Inflammatory macrophage treated with lipopolysaccharide for 4 hours (primary cell): ENCODE data around the gene OLFM1.
"Not testable (repeated sequence)": the region's sequence is repeated elsewhere in the genome, so short reads cannot be mapped to it uniquely, and the experiment has no call there.

Source experiments
- DNase-seq: peaks from one replicate; pipeline ENCODE4 v3.0.0-alpha.2; 2020

The OLFM1 gene

GRCh38 chr9:135060461-135061116 lies 26.9 kb upstream of the OLFM1 start:
- no peak for DNase-seq

DNA sequence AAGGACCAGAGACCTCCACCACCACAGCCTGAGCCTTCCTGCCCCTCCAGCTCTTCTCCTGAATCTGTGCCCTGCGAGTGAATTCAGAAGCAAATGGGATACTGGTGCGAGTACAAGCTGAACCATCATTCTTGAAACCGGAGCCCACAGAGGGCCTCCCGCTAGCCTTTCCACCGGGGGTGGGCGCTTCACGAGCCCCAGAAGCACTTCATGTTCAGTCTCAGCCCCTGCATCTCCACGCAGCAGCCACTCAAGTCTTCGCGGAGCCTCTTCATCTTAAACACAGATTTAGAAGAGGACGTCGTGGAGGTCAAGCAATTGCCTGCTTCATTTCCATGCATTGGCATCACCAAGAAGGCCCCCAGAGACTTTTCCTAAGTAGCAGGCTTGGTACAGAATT lies 26.0 kb upstream of the OLFM1 start:
- DNase-seq, result no peak

DNA sequence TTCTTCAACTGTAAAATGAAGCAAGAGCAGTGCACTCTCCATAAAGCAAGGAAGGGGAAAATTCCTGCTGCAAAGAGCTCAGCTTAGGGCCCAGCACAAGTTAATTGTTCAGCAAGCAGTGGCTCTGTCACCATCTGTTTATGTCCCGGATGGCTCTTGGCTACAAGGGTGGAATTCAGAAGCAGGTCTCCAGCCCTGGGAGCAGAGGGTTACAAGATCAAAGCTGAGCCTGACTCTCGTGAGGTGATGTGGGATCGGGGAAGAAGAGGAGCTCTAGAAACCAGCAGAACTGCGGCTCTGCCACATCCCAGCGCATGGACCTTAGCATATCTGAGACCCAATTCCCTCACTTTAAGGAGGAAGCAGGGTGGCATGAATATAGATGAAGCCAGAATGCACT lies 25.2 kb upstream of the OLFM1 start:
- DNase-seq, result no peak

DNA sequence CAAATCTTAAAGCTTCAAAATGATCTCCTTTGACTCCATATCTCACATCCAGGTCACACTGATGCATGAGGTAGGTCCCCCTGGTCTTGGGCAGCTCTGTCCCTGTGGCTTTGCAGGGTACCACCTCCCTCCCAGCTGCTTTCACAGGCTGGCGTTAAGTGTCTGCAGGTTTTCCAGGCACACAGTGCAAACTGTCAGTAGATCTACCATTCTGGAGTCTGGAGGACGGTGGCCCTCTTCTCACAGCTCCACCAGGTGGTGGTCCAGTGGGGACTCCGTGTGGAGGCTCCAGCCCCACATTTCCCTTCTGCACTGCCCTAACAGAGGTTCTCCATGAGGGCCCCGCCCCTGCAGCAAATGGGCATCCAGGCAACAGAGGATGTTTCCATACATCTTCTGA lies 24.0 kb upstream of the OLFM1 start:
- not testable (repeated sequence) for DNase-seq

DNA sequence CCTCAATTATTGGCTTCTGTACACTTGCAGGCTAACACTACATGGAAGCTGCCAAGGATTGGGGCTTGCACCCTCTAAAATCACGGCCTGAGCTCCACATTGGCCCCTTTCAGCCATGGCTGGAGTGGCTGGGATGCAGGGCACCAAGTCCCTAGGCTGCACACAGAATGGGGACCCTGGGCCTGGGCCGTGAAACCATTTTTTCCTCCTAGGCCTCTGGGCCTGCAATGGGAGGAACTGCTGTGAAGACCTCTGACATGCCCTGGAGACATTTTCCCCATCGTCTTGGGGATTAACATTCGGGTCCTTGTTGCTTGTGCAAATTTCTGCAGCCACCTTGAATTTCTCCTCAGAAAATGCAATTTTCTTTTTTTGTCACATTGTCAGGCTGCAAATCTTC lies 23.6 kb upstream of the OLFM1 start:
- DNase-seq, result not testable (repeated sequence)

DNA sequence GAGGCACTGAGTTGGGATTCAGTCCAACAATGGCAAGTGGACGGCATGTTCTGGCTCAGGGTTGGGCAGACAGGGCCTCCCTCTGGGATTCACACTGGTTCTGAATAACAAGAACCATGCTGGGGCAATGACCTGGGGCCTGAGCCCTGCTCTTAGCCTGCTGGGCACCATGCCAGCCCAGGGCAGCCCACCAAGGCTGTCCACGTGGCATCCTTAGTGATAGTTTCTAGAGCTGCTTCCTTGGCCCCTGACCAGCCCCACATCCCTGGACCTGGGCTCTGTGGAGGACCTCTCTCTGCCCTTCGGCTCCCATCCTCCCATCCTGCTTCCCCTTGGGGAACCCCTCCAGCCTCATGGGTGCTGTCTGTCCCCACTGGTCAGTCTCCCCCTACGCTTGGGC lies 22.3 kb upstream of the OLFM1 start:
- no peak for DNase-seq

DNA sequence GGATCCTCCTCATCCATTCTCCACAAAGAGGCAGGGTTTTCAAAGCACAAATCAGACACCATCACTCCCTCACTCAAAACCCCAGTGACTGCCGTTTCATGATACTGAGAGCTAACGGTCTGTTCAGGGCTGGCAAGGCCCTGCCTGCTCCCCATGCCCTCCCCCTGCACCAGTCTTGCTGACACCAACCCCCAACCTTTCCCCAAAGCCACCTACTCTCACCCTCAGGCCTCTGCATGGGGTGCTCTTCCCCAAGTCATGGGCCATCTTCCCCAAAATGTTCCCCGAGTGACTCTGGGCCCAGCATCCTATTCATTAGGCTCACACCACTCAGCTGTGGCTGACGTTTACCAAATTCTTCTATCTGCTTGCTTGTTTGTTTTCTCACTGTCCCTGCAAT lies 21.7 kb upstream of the OLFM1 start:
- DNase-seq, result no peak

GRCh38 chr9:135066291-135066690 lies 21.2 kb upstream of the OLFM1 start:
- no peak for DNase-seq

GRCh38 chr9:135067096-135067710 lies 20.3 kb upstream of the OLFM1 start:
- no peak for DNase-seq

GRCh38 chr9:135068776-135069415 lies 18.6 kb upstream of the OLFM1 start:
- no peak for DNase-seq

- DNase-seq, result no peak
These were observed 17.8 kb upstream of the OLFM1 start for GRCh38 chr9:135069558-135070197.

DNA sequence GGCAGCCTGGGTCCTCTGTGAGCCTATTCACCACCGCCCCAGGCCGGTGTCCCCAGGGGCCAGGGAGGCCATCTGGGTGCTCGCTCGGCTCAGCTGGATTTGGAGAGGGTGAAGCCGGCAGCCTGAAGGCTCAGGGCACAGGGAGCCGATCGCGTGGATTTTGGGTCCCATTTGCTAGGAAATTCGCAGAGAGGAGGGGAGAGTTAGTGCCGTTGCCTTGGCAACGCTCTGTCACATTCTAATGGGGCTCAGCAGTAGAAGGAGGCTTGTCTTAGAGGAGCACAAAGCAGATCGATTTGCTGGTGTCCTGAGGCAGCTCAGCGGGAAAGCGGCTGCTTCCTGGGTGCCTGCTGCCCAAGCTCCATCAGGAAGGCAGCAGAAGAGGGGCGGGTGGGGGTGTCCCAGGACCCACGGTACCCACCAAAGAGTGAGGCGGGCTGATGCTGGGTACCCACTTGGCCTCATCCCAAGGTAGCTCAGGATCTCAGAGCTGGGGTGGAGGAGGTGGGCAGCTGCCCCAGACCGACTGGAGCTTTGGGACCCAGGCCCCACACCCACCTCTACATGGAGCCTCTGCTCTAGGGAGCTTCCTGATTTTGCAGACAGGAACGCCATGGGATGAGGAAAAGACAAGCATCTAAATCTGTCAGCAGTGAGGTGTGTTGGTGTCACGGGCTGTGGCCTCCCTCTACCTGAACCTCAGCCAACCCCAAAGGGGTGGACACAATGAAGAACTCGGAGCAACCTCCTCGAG lies 17.1 kb upstream of the OLFM1 start:
- no peak for DNase-seq

DNA sequence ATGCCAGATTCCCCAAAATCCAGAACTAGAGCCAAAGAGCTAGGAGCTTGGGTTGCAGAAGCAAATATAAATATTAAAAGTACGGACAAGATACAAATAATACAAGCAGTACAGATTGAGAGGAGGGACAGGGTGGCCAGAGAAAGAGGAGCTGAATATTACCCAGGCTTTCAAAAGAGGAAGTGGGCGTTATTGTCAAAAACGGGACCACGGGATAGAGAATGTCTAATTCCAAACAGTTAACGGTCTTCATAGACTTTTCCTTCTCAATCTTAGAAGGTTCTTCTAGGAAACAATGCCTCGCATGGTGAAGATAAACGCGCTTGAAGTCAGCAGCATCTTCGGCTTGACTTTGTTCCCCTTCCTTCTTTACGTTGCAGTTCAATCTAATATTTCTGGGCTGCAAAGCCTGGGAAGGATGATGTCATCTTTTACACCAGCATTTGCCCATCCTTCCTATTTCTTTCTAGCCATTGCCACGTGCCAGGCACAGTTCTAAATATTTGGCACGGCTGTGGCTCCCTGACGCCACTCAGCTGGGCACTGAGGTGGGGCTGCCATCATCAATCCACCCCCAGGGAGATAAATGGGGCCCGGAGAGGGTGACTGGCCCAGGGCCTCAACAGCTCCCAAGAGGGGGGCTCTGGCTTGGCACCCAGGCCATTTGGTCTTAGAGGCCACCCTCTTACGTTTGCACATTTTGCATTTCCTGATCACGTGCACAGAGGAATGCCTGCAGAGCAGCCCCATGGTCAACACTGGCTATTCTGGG lies 16.3 kb upstream of the OLFM1 start:
- no peak for DNase-seq

DNA sequence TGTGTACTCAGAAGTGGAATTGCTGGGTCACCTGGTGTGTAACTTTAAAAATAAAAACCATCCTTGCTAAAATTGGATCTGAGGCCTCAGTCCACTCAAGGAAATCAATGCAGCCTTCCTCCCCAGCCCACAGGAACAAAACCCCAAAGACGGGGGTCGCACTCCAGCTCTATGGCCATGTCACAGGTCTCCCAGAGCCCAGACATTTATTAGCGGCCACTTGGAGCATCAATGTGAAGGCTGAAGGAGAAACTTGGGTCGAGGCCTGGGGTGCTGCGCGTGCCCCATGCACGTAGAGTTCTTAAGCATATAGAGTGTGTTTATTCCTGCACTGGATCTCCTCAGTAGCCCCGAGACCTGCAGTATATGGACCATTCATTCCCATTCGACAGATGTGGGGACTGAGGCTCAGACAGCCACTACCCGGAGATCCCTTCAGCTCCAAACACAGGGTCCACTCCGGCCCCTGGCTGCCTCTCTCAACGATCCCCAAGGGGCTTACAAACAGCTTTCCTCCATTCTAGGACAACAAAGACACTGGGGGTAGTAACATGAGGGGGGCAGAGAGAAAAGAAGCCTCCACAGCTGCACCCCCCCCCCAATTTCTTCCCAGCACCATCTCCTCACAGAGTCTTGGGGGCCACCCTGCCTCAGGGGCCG lies 14.3 kb upstream of the OLFM1 start:
- DNase-seq, result no peak

- DNase-seq, result no peak
These were observed 13.6 kb upstream of the OLFM1 start for GRCh38 chr9:135073741-135074305.

GRCh38 chr9:135074354-135075233 lies 12.9 kb upstream of the OLFM1 start:
- DNase-seq, result no peak

- DNase-seq, result no peak
These were observed 12.0 kb upstream of the OLFM1 start for GRCh38 chr9:135075234-135076142.

GRCh38 chr9:135076143-135076875 lies 11.2 kb upstream of the OLFM1 start:
- no peak for DNase-seq
